ENCODE results near the gene CNN1. TPM values are rescaled to one million over a fixed set of nuclear protein-coding genes. Genes with fewer than 3 reads are reported as not detected.
A peak's percentile ranks its signal among the peaks of the same experiment; 100 is the strongest.

CNN1 gene
- total RNA-seq, 2 donors from 2014 or later: 426 to 525 TPM

- intact Hi-C loops (cut with DNase I): no loop called here
- Histone ChIP-seq H3K9me3 (no peaks in the 10 kb centered on the region), H3K4me1 (replicated peaks) (no peaks in the 10 kb centered on the region), H3K27ac (peak within 1 kb of the TSS; percentile 53 to 57), H3K36me3 (no peaks in the 10 kb centered on the region), H3K4me3 (peak within 1 kb of the TSS; percentile 22 to 30), H3K27me3 (replicated peaks; ENCODE audit: insufficient read depth) (no peaks in the 10 kb centered on the region)
- DNase-seq (ENCODE audit: low spot score): no peak
- 48% methylated on average over 17 of the region's 18 CpGs for WGBS
- no peak for TF ChIP-seq POLR2A (IDR thresholded peaks at IDR 0.05)
- TF ChIP-seq POLR2AphosphoS5 (IDR thresholded peaks at IDR 0.05): no peak
- TF ChIP-seq CTCF (IDR thresholded peaks at IDR 0.05): no peak
These were observed 39.0 kb downstream of the CNN1 start, which contains the start of gene ACP5 for GRCh38 chr19:11577451-11578257. Gene ACP5 (minus strand): TSS chr19:11577645. CDS start chr19:11577317, 328 bp downstream.

- Histone ChIP-seq H3K4me3 (peak overlapping the region; percentile 22 to 30), H3K36me3 (no peaks in the 10 kb centered on the region), H3K4me1 (replicated peaks) (no peaks in the 10 kb centered on the region), H3K27me3 (replicated peaks; ENCODE audit: insufficient read depth) (no peaks in the 10 kb centered on the region), H3K9me3 (no peaks in the 10 kb centered on the region), H3K27ac (peak overlapping the region; percentile 53 to 57)
- no peak for TF ChIP-seq CTCF (IDR thresholded peaks at IDR 0.05)
- TF ChIP-seq POLR2AphosphoS5 (IDR thresholded peaks at IDR 0.05): no peak
- TF ChIP-seq POLR2A (IDR thresholded peaks at IDR 0.05): no peak
- DNase-seq (ENCODE audit: low spot score): peak; percentile 39
- intact Hi-C loops (cut with DNase I): no loop called here
- WGBS: 15% methylated on average over 50 of the region's 62 CpGs
These were observed 39.8 kb downstream of the CNN1 start for GRCh38 chr19:11578258-11579142.

GRCh38 chr19:11580116-11580515 is 41.5 kb downstream of the CNN1 start:
- no peaks in the 10 kb centered on the region for H3K36me3 ChIP-seq
- no peaks in the 10 kb centered on the region for H3K27me3 ChIP-seq (replicated peaks; ENCODE audit: insufficient read depth)
- H3K4me3 ChIP-seq: no peak overlapping the region
- no peak for TF ChIP-seq POLR2A (IDR thresholded peaks at IDR 0.05)
- no peak for TF ChIP-seq POLR2AphosphoS5 (IDR thresholded peaks at IDR 0.05)
- TF ChIP-seq CTCF (IDR thresholded peaks at IDR 0.05): no peak
- WGBS: 59% methylated on average over 4 of the region's 4 CpGs
- intact Hi-C loops (cut with DNase I): loop anchor here (10.0 kb wide), 2 partner anchors 195 to 285 kb away; partner anchors contain the start of genes EPOR and TSPAN16
- no peaks in the 10 kb centered on the region for H3K4me1 ChIP-seq (replicated peaks)
- H3K9me3 ChIP-seq: no peaks in the 10 kb centered on the region
- no peak for DNase-seq (ENCODE audit: low spot score)
- H3K27ac ChIP-seq: peak overlapping the region; percentile 72 to 90

- H3K4me1 ChIP-seq (replicated peaks): no peaks in the 10 kb centered on the region
- no peaks in the 10 kb centered on the region for H3K27me3 ChIP-seq (replicated peaks; ENCODE audit: insufficient read depth)
- 22% methylated on average over 3 of the region's 3 CpGs for WGBS
- H3K4me3 ChIP-seq: no peak overlapping the region
- intact Hi-C loops (cut with DNase I): loop anchor here (10.0 kb wide), 2 partner anchors 197 to 287 kb away; partner anchors contain the start of genes EPOR and TSPAN16
- H3K27ac ChIP-seq: peak overlapping the region; percentile 72 to 90
- no peaks in the 10 kb centered on the region for H3K36me3 ChIP-seq
- TF ChIP-seq POLR2AphosphoS5 (IDR thresholded peaks at IDR 0.05) (no peak), CTCF (IDR thresholded peaks at IDR 0.05) (no peak), POLR2A (IDR thresholded peaks at IDR 0.05) (no peak)
- no peaks in the 10 kb centered on the region for H3K9me3 ChIP-seq
- DNase-seq (ENCODE audit: low spot score): no peak
These were observed 43.1 kb downstream of the CNN1 start for GRCh38 chr19:11581740-11582139.
